Astrocyte (in vitro differentiated cells and primary cell): ENCODE measurements around the gene HNRNPK.

Experiments
- EZH2 ChIP-seq: IDR thresholded peaks from 2 replicates; pipeline ENCODE4 v1.6.1; 2012; ENCODE audit warnings: mild to moderate bottlenecking, low read length, inconsistent platforms; ENCODE audit not compliant: insufficient read depth
- TF ChIP-seq, protein P1 (sequence below): IDR thresholded peaks from 2 replicates; pipeline ENCODE4 v1.5.1; 2011; ENCODE audit warnings: low read depth, mild to moderate bottlenecking, inconsistent platforms, low read length, moderate library complexity; ENCODE audit not compliant: insufficient read depth

DNA sequence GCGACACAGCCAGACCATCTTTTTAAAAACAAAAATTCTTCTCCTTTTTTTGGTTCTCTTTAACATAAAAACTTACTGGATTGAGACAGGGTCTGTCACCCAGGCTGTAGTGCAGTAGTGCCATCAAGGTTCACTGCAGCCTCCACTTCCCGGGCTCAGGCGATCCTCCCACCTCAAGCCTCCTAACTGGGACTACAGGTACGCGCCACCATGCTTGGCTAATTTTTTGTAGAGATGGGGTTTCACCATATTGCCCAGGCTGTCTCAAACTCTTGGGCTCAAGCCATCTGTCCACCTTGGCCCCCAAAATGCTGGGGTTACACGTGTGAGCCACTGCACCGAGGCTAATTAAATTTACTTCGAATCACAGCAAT is 13.8 kb downstream of the HNRNPK start:
- TF ChIP-seq, protein P1, sequence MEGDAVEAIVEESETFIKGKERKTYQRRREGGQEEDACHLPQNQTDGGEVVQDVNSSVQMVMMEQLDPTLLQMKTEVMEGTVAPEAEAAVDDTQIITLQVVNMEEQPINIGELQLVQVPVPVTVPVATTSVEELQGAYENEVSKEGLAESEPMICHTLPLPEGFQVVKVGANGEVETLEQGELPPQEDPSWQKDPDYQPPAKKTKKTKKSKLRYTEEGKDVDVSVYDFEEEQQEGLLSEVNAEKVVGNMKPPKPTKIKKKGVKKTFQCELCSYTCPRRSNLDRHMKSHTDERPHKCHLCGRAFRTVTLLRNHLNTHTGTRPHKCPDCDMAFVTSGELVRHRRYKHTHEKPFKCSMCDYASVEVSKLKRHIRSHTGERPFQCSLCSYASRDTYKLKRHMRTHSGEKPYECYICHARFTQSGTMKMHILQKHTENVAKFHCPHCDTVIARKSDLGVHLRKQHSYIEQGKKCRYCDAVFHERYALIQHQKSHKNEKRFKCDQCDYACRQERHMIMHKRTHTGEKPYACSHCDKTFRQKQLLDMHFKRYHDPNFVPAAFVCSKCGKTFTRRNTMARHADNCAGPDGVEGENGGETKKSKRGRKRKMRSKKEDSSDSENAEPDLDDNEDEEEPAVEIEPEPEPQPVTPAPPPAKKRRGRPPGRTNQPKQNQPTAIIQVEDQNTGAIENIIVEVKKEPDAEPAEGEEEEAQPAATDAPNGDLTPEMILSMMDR = no peak
- no peak for TF ChIP-seq EZH2
